C4-2B (cell line): ENCODE data around the gene ICE2.

Experiments
- CTCF ChIP-seq: fragments of 450-650 bp; conservative IDR thresholded peaks from 2 replicates; pipeline ENCODE4 v1.5.1; 2017; ENCODE audit warnings: mild to moderate bottlenecking
- ZFX ChIP-seq: fragments of 450-650 bp; IDR thresholded peaks from 2 replicates; pipeline ENCODE4 v1.6.1; 2017

GRCh38 chr15:60441331-60441730 is 37.6 kb downstream of the ICE2 start:
- TF ChIP-seq CTCF (no peak), ZFX (no peak)
